SU-DHL-6 (cell line): Measurements from ENCODE around the gene SLC7A11.

Experiments used
- H2AFZ ChIP-seq: fragments of 200-600 bp; sonication (generic); 2 replicates; pipeline ENCODE4 v1.6.1; 2014; ENCODE audit warnings: low read depth, mild to moderate bottlenecking, moderate library complexity, mixed read lengths, antibody characterized with exemption, low read length; ENCODE audit not compliant: severe bottlenecking
- H3F3A ChIP-seq: fragments of 200-600 bp; shearing (Covaris generic); 2 replicates; pipeline ENCODE4 v1.6.0; 2016; ENCODE audit warnings: antibody characterized with exemption, mild to moderate bottlenecking; ENCODE audit not compliant: insufficient read depth
- H3K27ac ChIP-seq: fragments of 200-600 bp; sonication (generic); 2 replicates; pipeline ENCODE4 v1.5.1; 2016; ENCODE audit warnings: low read depth, mild to moderate bottlenecking, low read length, moderate library complexity, mixed read lengths
- H3K27me3 ChIP-seq: fragments of 200-600 bp; sonication (generic), shearing (Covaris generic); 2 replicates; pipeline ENCODE4 v1.6.0; 2014; ENCODE audit warnings: mild to moderate bottlenecking, low read length
- H3K36me3 ChIP-seq: fragments of 200-600 bp; sonication (generic); 2 replicates; pipeline ENCODE4 v1.6.1; 2014; ENCODE audit warnings: mild to moderate bottlenecking, low read length, mixed read lengths
- H3K4me2 ChIP-seq: fragments of 300-600, 200-600 bp; shearing (Covaris generic), sonication (generic); 2 replicates; pipeline ENCODE4 v1.6.0; 2014; ENCODE audit warnings: low read length, low read depth, mild to moderate bottlenecking; ENCODE audit not compliant: poor library complexity, severe bottlenecking
- H3K4me3 ChIP-seq: fragments of 200-600 bp; sonication (generic); 2 replicates; pipeline ENCODE4 v1.5.1; 2014; ENCODE audit warnings: antibody characterized with exemption, low read length, mild to moderate bottlenecking, mixed read lengths; ENCODE audit not compliant: insufficient read depth, poor library complexity, severe bottlenecking
- H3K79me2 ChIP-seq: fragments of 200-600 bp; sonication (generic); 2 replicates; pipeline ENCODE4 v1.6.1; 2014; ENCODE audit warnings: mild to moderate bottlenecking, low read length, moderate library complexity; ENCODE audit not compliant: insufficient read depth
- H3K9ac ChIP-seq: fragments of 200-600 bp; sonication (generic); 2 replicates; pipeline ENCODE4 v1.7.0; 2014; ENCODE audit warnings: mild to moderate bottlenecking, low read length
- H3K9me2 ChIP-seq: fragments of 200-600 bp; sonication (generic); replicated peaks from 2 replicates; pipeline ENCODE4 v1.6.1; 2014; ENCODE audit warnings: low read length; ENCODE audit not compliant: insufficient read depth
- H3K9me3 ChIP-seq: fragments of 200-600 bp; sonication (generic); 2 replicates; pipeline ENCODE4 v1.6.1; 2014; ENCODE audit warnings: low read length, mixed read lengths; ENCODE audit not compliant: insufficient read depth
- H4K20me1 ChIP-seq: fragments of 200-600 bp; sonication (generic); 2 replicates; pipeline ENCODE4 v1.6.1; 2014; ENCODE audit warnings: low read depth, mild to moderate bottlenecking, antibody characterized with exemption, low read length, moderate library complexity, mixed read lengths
- CTCF ChIP-seq: fragments of 200-600 bp; sonication (generic); IDR thresholded peaks from one replicate; pipeline ENCODE4 v1.5.1; 2017; ENCODE audit warnings: antibody characterized with exemption, mild to moderate bottlenecking, low read length, moderate library complexity; ENCODE audit not compliant: insufficient read depth, poor library complexity, severe bottlenecking
- EZH2phosphoT487 ChIP-seq: fragments of 200-600 bp; sonication (generic), shearing (Covaris generic); conservative IDR thresholded peaks from 2 replicates; pipeline ENCODE4 v1.6.1; 2018; ENCODE audit warnings: mild to moderate bottlenecking, antibody characterized with exemption, low read length, moderate library complexity, mixed read lengths

The SLC7A11 gene

GRCh38 chr4:138255917-138256597 lies 13.9 kb upstream of the SLC7A11 start:
- H3K27ac ChIP-seq: no peak overlapping the region
- H3K9me2 ChIP-seq: no peaks in the 10 kb centered on the region
- no peak overlapping the region for H3K9ac ChIP-seq
- no peaks in the 10 kb centered on the region for H3F3A ChIP-seq
- H3K4me2 ChIP-seq: no peak overlapping the region
- H3K9me3 ChIP-seq: no peaks in the 10 kb centered on the region
- H3K79me2 ChIP-seq: no peaks in the 10 kb centered on the region
- no peaks in the 10 kb centered on the region for H3K27me3 ChIP-seq
- no peak for TF ChIP-seq CTCF
- no peak for TF ChIP-seq EZH2phosphoT487
- no peaks in the 10 kb centered on the region for H3K36me3 ChIP-seq
- no peak overlapping the region for H2AFZ ChIP-seq
- H3K4me3 ChIP-seq: no peak overlapping the region
- H4K20me1 ChIP-seq: no peaks in the 10 kb centered on the region

- Histone ChIP-seq H3K27me3 (no peaks in the 10 kb centered on the region), H3K4me3 (no peak overlapping the region), H3K9me3 (no peaks in the 10 kb centered on the region), H3K27ac (no peak overlapping the region), H3F3A (no peaks in the 10 kb centered on the region), H4K20me1 (no peaks in the 10 kb centered on the region), H3K9ac (no peak overlapping the region), H3K9me2 (no peaks in the 10 kb centered on the region), H3K4me2 (no peak overlapping the region), H2AFZ (no peak overlapping the region), H3K79me2 (no peaks in the 10 kb centered on the region), H3K36me3 (no peaks in the 10 kb centered on the region)
- TF ChIP-seq CTCF (no peak), EZH2phosphoT487 (no peak)
Measured at GRCh38 chr4:138252551-138252950, 10.4 kb upstream of the SLC7A11 start.

GRCh38 chr4:138251938-138252337 lies 9.8 kb upstream of the SLC7A11 start:
- no peaks in the 10 kb centered on the region for H3K27me3 ChIP-seq
- no peak overlapping the region for H3K9ac ChIP-seq
- no peak overlapping the region for H3K27ac ChIP-seq
- H3K4me2 ChIP-seq: no peak overlapping the region
- no peaks in the 10 kb centered on the region for H4K20me1 ChIP-seq
- TF ChIP-seq EZH2phosphoT487 (no peak), CTCF (no peak)
- no peaks in the 10 kb centered on the region for H3K79me2 ChIP-seq
- H2AFZ ChIP-seq: no peak overlapping the region
- H3F3A ChIP-seq: no peaks in the 10 kb centered on the region
- H3K4me3 ChIP-seq: no peak overlapping the region
- H3K9me3 ChIP-seq: no peaks in the 10 kb centered on the region
- no peaks in the 10 kb centered on the region for H3K36me3 ChIP-seq
- H3K9me2 ChIP-seq: no peaks in the 10 kb centered on the region
